ENCODE results near the gene RFC3. TPM values are rescaled to one million over a fixed set of nuclear protein-coding genes. Genes with fewer than 3 reads are reported as not detected.

RFC3 gene
- total RNA-seq, 1 experiment from 2014 or later = 38.2 TPM

GRCh38 chr13:33842986-33843385 is 25.0 kb downstream of the RFC3 start (continued):
- TF ChIP-seq REST (IDR thresholded peaks at IDR 0.05; ENCODE audit: low read depth) = no peak
- TF ChIP-seq MAX (IDR thresholded peaks at IDR 0.05) = no peak
- TF ChIP-seq ATF3 (IDR thresholded peaks at IDR 0.05) = no peak
- TF ChIP-seq CBX3 (IDR thresholded peaks at IDR 0.05; ENCODE audit: low read depth) = no peak
- TF ChIP-seq SIN3A (IDR thresholded peaks at IDR 0.05; ENCODE audit: low read depth) = no peak
- TF ChIP-seq SRF (IDR thresholded peaks at IDR 0.05; ENCODE audit: low read depth) = no peak
- TF ChIP-seq CTCF (IDR thresholded peaks at IDR 0.05 in 2 of 3, conservative IDR thresholded peaks at IDR 0.05 in 1 of 3; ENCODE audit: borderline replicate concordance in 1 of 3, insufficient read depth in 1 of 3, low read depth in 2 of 3, low read length in 2 of 3) = no peak
- TF ChIP-seq ZFX (IDR thresholded peaks at IDR 0.05) = no peak
- no peak for TF ChIP-seq YY1 (IDR thresholded peaks at IDR 0.05; ENCODE audit: extremely low read depth, insufficient replicate concordance, low read depth, low read length)
- TF ChIP-seq TCF7L2 (IDR thresholded peaks at IDR 0.05; ENCODE audit: borderline replicate concordance, extremely low read depth, insufficient read depth, insufficient read length) = no peak
- no peak for TF ChIP-seq POLR2AphosphoS5 (IDR thresholded peaks at IDR 0.05; ENCODE audit: low read depth, low read length)
- TF ChIP-seq CEBPB (IDR thresholded peaks at IDR 0.05; ENCODE audit: low read depth) = no peak
